Endothelial cell of umbilical vein (primary cell): ENCODE measurements around the gene EMID1. TPM values are rescaled to one million over a fixed set of nuclear protein-coding genes. Genes with fewer than 3 reads are reported as not detected.

Experiments used
- BruUV-seq: library from RNA; stranded (reverse); fragments of 400-500 nt; replicated peaks from 2 replicates; lab custom pipeline; 2021; lab: Mats Ljungman, UMichigan
- CTCF ChIA-PET: fragments of 300-600, 350-600 bp; sonication (Branson Sonifier 250); formaldehyde crosslinking; loops from one replicate; lab custom pipeline; 2021; ENCODE audit warnings: antibody characterized with exemption, inconsistent platforms; lab: Charles Lee
- POLR2A ChIA-PET: fragments of 300-600, 350-600 bp; sonication (Branson Sonifier 250); formaldehyde crosslinking; loops from one replicate; lab custom pipeline; 2021; ENCODE audit warnings: antibody characterized with exemption, inconsistent platforms; lab: Charles Lee
- DNase-seq: peaks from one replicate; pipeline ENCODE4 v3.0.0-alpha.2; 2011; ENCODE audit warnings: low read depth, low spot score
- FAIRE-seq: peaks from 2 replicates; lab custom pipeline; 2011; peaks lifted over from hg19 to GRCh38; lab: Jason Lieb, UNC
- H2AFZ ChIP-seq: 2 replicates; pipeline ENCODE4 v1.6.0; 2012; ENCODE audit warnings: low read depth, low read length, control low read depth, inconsistent platforms
- H3K27ac ChIP-seq: 2 replicates; pipeline ENCODE4 v1.5.1; 2011; ENCODE audit warnings: low read depth, mild to moderate bottlenecking, control low read depth, low read length, moderate library complexity; ENCODE audit not compliant: insufficient read depth
- H3K27me3 ChIP-seq, 2 experiments: 2 replicates each; pipeline versions ENCODE4 v1.6.0 to v1.6.1; 2011; ENCODE audit warnings: low read length in 2 of 2, mixed read lengths in 1 of 2; ENCODE audit not compliant: control insufficient read depth in 2 of 2, insufficient read depth in 2 of 2
- H3K36me3 ChIP-seq, 2 experiments: 2 replicates in 1 of 2; 3 replicates in 1 of 2; pipeline ENCODE4 v1.5.1; 2011; ENCODE audit warnings: low read length in 2 of 2, mild to moderate bottlenecking in 1 of 2, moderate library complexity in 1 of 2; ENCODE audit not compliant: control insufficient read depth in 2 of 2, insufficient read depth in 2 of 2; ENCODE audit errors: extremely low read depth in 1 of 2
- H3K4me1 ChIP-seq: 3 replicates; pipeline ENCODE4 v1.5.1; 2011; ENCODE audit warnings: mild to moderate bottlenecking, low read length; ENCODE audit not compliant: control insufficient read depth, insufficient read depth; ENCODE audit errors: extremely low read depth
- H3K4me2 ChIP-seq: 2 replicates; pipeline ENCODE4 v1.6.1; 2011; ENCODE audit warnings: low read length, control low read depth, mixed read lengths; ENCODE audit not compliant: insufficient read depth
- H3K4me3 ChIP-seq, 3 experiments: fragments of 200-600 bp in 1 of 3; sonication (generic), shearing (Covaris generic) in 1 of 3; replicated peaks in 1 of 3; 2 replicates each; pipeline ENCODE4 v1.5.1; 2011 to 2016; ENCODE audit warnings: control low read depth in 3 of 3, low read length in 3 of 3, mild to moderate bottlenecking in 2 of 3, inconsistent platforms in 1 of 3, low read depth in 1 of 3, moderate library complexity in 1 of 3; ENCODE audit not compliant: insufficient read depth in 1 of 3
- H3K79me2 ChIP-seq: 2 replicates; pipeline ENCODE4 v1.6.0; 2012; ENCODE audit warnings: low read length, inconsistent platforms; ENCODE audit not compliant: control insufficient read depth, insufficient read depth
- H3K9ac ChIP-seq: replicated peaks from 2 replicates; pipeline ENCODE3; 2011; ENCODE audit warnings: low read length, control low read depth; ENCODE audit not compliant: insufficient read depth; ENCODE audit errors: extremely low read depth
- H3K9me1 ChIP-seq: replicated peaks from 3 replicates; pipeline ENCODE4 v1.6.0; 2011; ENCODE audit warnings: mild to moderate bottlenecking, low read length; ENCODE audit not compliant: control insufficient read depth, insufficient read depth; ENCODE audit errors: extremely low read depth
- H3K9me3 ChIP-seq: replicated peaks from 2 replicates; pipeline ENCODE4 v1.5.1; 2012; ENCODE audit warnings: low read length, inconsistent platforms; ENCODE audit not compliant: control insufficient read depth, insufficient read depth
- H4K20me1 ChIP-seq: replicated peaks from 2 replicates; pipeline ENCODE3; 2011; ENCODE audit warnings: mild to moderate bottlenecking, low read length; ENCODE audit not compliant: control insufficient read depth, insufficient read depth; ENCODE audit errors: extremely low read depth
- CTCF ChIP-seq, 2 donors: IDR thresholded peaks; 1 replicate in 1 of 2; 2 replicates in 1 of 2; pipeline ENCODE4 v1.5.1; 2011; ENCODE audit warnings: low read length in 2 of 2, mild to moderate bottlenecking in 2 of 2, moderate library complexity in 2 of 2, control low read depth in 1 of 2, inconsistent platforms in 1 of 2, low read depth in 1 of 2; ENCODE audit not compliant: insufficient read depth in 1 of 2; ENCODE audit errors: extremely low read depth in 1 of 2
- EZH2 ChIP-seq: IDR thresholded peaks from 2 replicates; pipeline ENCODE4 v1.6.1; 2012; ENCODE audit warnings: borderline replicate concordance, low read depth, mild to moderate bottlenecking, moderate library complexity, low read length, inconsistent platforms; ENCODE audit not compliant: severe bottlenecking
- FOS ChIP-seq: IDR thresholded peaks from 2 replicates; pipeline ENCODE4 v1.6.1; 2011; ENCODE audit warnings: mild to moderate bottlenecking, low read length, moderate library complexity, borderline replicate concordance; ENCODE audit not compliant: insufficient read depth
- JUN ChIP-seq: IDR thresholded peaks from 2 replicates; pipeline ENCODE4 v1.6.1; 2011; ENCODE audit warnings: borderline replicate concordance, low read depth; ENCODE audit not compliant: insufficient read length, insufficient read depth
- MYC ChIP-seq: IDR thresholded peaks from one replicate; pipeline ENCODE4 v1.6.1; 2011; ENCODE audit warnings: mild to moderate bottlenecking, low read depth, low read length
- POLR2A ChIP-seq: IDR thresholded peaks from 2 replicates; pipeline ENCODE4 v1.6.1; 2012; ENCODE audit warnings: low read depth, mild to moderate bottlenecking, control low read depth, low read length
- POLR2AphosphoS5 ChIP-seq: IDR thresholded peaks from 2 replicates; pipeline ENCODE4 v1.6.1; 2012; ENCODE audit warnings: low read depth, mild to moderate bottlenecking, control low read depth, low read length, moderate library complexity; ENCODE audit not compliant: insufficient read depth
- dilution Hi-C: fragments of 300-500 bp; cut with MboI; formaldehyde crosslinking; loops from one replicate; pipeline ENCODE4 v1.15.0; 2019; ENCODE audit warnings: low sequenced_read_pairs; ENCODE audit not compliant: extremely low pct_ligation_motif_present
- intact Hi-C: fragments of 100-400 bp; cut with micrococcal nuclease; formaldehyde crosslinking; loops from one replicate; pipeline ENCODE4 v1.10.0; 2022
- polyA plus RNA-seq, 4 experiments: library from polyadenylated mRNA; depleted of rRNA in 3 of 4; stranded (reverse) in 3 of 4; unstranded in 1 of 4; fragments of >200 nt; gene quantifications; 2 replicates each; pipeline versions ENCODE4 v1.2.1 to v1.2.3, GENCODE V29; 2011 to 2012; ENCODE audit warnings: missing spikeins in 1 of 4
- total RNA-seq: library from RNA; stranded (reverse); gene quantifications from 2 replicates; pipeline ENCODE4 v1.2.3, GENCODE V29; 2021
- TF ChIP-seq, protein P1 (sequence below): IDR thresholded peaks from 2 replicates; pipeline ENCODE4 v1.6.1; 2011; ENCODE audit not compliant: insufficient read depth, insufficient read length

EMID1 gene
- total and polyA plus RNA-seq, 2 donors (not counting 3 experiments of a cell fraction or from before 2014, with no cell fraction given), result 0.51 to 0.75 TPM

GRCh38 chr22:29224859-29225410 lies 19.2 kb downstream of the EMID1 start:
- Histone ChIP-seq H3K79me2 (no peaks in the 10 kb centered on the region), H3K9me1 (no peaks in the 10 kb centered on the region), H3K27me3 (no peaks in the 10 kb centered on the region), H3K4me1 (no peaks in the 10 kb centered on the region), H4K20me1 (no peaks in the 10 kb centered on the region), H3K9me3 (no peaks in the 10 kb centered on the region), H3K27ac (no peak overlapping the region), H3K9ac (no peak overlapping the region), H2AFZ (no peak overlapping the region), H3K36me3 (no peaks in the 10 kb centered on the region), H3K4me3 (no peak overlapping the region), H3K4me2 (no peak overlapping the region)
- intact Hi-C loops, result no loop called here
- DNase-seq (no peak), FAIRE-seq (no peak)
- ChIA-PET POLR2A (no interaction called here), CTCF (interaction anchor here (0.6 to 3.3 kb wide), 3 partner anchors 20 to 201 kb away, joined by 3 to 18 read pairs (median 3); no protein-coding TSS in a partner anchor)
- TF ChIP-seq FOS, result no peak
- TF ChIP-seq POLR2AphosphoS5, result no peak
- TF ChIP-seq MYC, result no peak
- dilution Hi-C loops, result no loop called here
- no TSS peak for BruUV-seq

DNA sequence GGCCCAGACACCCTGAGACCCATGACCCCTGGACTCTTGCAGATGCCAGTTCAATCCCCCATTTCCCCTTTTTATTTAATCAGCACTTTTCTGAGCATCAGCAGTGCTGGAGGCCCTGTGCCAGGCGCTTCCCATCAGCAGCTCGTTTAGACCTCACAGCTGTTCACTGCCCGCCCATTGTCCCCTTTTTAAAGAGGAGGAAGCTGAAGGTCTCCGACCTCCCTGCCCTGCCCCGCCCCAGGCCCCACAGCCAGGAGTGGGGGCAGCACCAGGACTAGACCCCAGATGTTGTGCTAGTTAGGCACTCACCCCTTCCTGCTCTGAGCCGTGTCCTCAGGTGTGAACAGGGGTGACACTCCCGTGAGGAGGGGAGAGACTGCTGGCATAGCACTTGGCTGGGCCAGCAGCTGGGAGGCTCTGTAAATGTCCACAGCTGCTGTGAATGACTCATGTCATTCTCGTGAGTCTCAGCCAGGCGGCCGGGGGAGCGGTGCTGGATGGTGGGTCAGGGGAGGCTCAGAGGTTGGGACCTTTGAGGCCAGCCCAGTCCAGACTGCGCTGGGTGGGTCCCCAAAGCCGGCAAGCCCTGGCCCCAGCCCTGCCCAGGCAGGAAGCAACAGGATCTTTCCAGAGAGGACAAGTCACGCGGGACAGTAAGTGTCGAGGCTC lies 19.9 kb downstream of the EMID1 start:
- Histone ChIP-seq H3K36me3 (no peaks in the 10 kb centered on the region), H3K9me1 (no peaks in the 10 kb centered on the region), H4K20me1 (no peaks in the 10 kb centered on the region), H3K4me2 (no peak overlapping the region), H3K4me1 (no peaks in the 10 kb centered on the region), H3K9ac (no peak overlapping the region), H3K27ac (no peak overlapping the region), H3K79me2 (no peaks in the 10 kb centered on the region), H2AFZ (no peak overlapping the region), H3K27me3 (no peaks in the 10 kb centered on the region), H3K9me3 (no peaks in the 10 kb centered on the region), H3K4me3 (no peak overlapping the region)
- TF ChIP-seq CTCF (IDR thresholded peaks at IDR 0.05; ENCODE audit: extremely low read depth in 1 of 2, insufficient read depth in 1 of 2, low read depth in 1 of 2, low read length in 2 of 2) (no peak), FOS (no peak), MYC (no peak), JUN (no peak), EZH2 (no peak), POLR2A (no peak)
- TF ChIP-seq, protein P1, sequence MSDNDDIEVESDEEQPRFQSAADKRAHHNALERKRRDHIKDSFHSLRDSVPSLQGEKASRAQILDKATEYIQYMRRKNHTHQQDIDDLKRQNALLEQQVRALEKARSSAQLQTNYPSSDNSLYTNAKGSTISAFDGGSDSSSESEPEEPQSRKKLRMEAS, result no peak
- FAIRE-seq (peak; percentile 31), DNase-seq (peak; percentile 49)
- intact Hi-C loops, result no loop called here
- ChIA-PET POLR2A (no interaction called here), CTCF (interaction anchor here (0.6 to 3.3 kb wide), 5 partner anchors 17 to 202 kb away, joined by 3 to 18 read pairs (median 4); no protein-coding TSS in a partner anchor)
- BruUV-seq, result no TSS peak
- dilution Hi-C loops, result no loop called here
